ENCODE measurements around the gene NOD2.

Gene NOD2

GRCh38 chr16:50695017-50696000 lies 1.9 kb downstream of the NOD2 start:
- no peak for DNase-seq

- no peak for DNase-seq
These were observed 2.7 kb downstream of the NOD2 start for GRCh38 chr16:50696126-50696525.

- DNase-seq, result no peak
These were observed 3.4 kb downstream of the NOD2 start for GRCh38 chr16:50696575-50697420.

- DNase-seq, result no peak
These were observed 4.0 kb downstream of the NOD2 start for GRCh38 chr16:50697421-50697715.

- DNase-seq, result no peak
These were observed 4.7 kb downstream of the NOD2 start for GRCh38 chr16:50697881-50698767.

DNA sequence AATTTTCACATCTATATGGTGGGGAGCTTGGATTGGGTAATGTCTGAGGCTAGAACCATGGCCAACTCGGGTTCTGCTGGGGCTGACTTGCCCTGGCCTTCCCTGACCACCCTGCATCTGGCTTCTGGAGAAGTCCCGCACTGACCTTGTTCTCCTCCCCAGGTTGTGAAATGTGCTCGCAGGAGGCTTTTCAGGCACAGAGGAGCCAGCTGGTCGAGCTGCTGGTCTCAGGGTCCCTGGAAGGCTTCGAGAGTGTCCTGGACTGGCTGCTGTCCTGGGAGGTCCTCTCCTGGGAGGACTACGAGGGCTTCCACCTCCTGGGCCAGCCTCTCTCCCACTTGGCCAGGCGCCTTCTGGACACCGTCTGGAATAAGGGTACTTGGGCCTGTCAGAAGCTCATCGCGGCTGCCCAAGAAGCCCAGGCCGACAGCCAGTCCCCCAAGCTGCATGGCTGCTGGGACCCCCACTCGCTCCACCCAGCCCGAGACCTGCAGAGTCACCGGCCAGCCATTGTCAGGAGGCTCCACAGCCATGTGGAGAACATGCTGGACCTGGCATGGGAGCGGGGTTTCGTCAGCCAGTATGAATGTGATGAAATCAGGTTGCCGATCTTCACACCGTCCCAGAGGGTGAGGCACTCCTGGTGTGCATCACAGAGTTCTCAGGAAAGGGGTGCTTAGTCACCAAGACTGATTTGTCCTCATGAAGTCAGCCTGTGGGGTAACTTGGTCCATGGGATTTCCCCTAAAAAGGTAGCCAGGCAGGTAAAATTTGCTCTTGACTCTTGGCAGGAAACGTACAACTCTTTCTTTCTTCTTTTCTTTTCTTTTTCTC lies 6.1 kb downstream of the NOD2 start:
- DNase-seq, result no peak

GRCh38 chr16:50702725-50703124 lies 9.3 kb downstream of the NOD2 start:
- DNase-seq, result no peak

DNA sequence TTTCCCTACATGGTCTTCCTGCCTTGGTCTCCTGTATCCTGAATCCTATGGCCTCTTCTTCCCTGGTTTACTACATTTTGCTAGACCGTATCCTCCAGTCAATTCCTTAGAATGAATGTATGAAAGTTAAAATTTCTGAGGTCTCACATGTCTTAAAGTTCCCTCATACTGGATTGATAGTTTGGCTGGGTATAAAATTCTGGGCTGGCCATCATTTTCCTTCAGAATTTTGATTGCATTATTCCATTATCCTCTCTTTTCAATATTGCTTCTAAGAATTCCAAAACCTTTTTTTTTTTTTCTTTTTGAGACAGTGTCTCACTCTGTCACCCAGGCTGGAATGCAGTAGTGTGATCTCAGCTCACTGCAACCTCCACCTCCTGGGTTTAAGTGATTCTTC lies 10.8 kb downstream of the NOD2 start:
- DNase-seq, result no peak

DNA sequence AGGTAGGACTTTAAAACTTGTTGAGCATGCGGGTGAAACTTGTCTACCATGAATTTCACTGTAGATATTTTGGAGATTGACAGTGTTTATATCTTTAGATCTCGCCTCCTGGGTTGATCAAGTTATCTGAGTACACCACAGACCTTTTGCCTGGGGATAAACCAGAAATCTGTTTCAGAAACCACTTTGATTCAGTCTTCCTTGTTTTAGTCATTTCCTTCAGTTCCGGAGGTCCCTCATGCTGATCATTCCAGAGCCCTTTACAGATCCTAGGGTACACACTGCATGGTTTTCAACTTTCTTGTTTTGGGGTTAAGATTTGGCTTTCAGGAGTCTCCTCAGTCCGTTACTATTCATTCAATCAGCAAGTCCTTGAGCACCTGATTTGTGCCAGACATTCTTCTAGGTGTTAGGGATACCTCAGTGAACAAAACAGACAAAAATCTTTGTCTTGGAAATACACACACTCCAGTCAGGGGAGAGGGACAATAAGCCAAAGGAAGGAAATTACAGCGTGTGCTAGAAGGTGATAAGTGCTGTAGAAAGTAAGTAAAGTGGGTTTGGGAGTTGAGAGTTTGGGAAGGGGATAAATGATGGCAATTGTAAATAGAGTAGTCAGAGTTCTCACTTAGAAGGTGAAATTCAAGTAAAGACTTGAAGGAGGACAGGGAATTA lies 12.2 kb downstream of the NOD2 start:
- DNase-seq, result no peak

DNA sequence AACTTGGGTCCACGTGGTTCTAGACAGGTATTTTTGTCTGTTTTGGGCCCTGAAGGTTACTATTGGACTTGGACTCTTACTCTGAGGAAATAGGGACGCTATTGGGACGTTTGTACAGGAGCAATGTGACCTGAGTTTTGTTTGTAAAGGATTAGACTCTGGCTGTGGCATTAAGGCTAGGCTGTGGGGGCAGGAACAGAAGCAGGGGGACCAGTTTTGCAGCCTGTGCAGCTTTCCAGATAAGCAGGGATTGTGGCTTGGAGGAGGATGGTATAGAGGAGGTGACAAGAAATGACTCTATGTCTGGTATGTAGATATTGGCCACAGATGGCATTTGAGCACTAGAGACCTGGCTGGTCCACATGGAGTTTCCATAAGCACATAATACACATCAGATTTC lies 12.8 kb downstream of the NOD2 start:
- no peak for DNase-seq

DNA sequence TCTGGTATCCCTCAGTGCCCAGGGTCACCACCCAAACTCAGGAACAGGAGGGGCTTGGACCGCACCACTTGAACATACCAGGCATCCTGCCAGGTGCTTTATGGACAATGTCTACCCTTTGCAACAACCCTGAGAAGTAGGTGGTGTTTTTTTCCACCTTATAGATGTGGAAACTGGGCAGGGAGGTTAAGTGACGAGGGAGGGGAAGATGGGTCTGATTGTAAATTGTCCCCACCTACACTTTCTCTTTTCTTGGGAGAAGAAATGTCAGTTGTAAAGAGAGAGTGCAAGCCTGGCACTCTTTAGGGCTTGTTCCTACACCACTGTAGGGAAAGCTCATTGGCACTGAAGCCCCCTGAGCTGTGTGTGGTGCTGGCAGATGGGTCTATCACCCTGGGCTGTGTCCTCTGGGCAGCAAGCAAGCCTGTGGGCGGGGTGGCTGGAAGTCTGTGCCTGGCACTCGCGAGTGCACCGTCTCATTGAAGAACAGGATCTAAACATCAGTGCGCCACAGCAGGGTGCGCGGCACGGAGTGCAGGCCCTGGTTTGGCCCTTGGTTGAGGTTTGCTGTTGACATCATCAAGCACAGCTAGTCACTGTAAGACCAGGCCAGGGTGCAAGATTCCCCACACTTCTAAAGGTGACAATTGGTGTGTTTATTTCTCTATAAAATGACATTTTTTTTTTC lies 15.1 kb downstream of the NOD2 start:
- no peak for DNase-seq

DNA sequence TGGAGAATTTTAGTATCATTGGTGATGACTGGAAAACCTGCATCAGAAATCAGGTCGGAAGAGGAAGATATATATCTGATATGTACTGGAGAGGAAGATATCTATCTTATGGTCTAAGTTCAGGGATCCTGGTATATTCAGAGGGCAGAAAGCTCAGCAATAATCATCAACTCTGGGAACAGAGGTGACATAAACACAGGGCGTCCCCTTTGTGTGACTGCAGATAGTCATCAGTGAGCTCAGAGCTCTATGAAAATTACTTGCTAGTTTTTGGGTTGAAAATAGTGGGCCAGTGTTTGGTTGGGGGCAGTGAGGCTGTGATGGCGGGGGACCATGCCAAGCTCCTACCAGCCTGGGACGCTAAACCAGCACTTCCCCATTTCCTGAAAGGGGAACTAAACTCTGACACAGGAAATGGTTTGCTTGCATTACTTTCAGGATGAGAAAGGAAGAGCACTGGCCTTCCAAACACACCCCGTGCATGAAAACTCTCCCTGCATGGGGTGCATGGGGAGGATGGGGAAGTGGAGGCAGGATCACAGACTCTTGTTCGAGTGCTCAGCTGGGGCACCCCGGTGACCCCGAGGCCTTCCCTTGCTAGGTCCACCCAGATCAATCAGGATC lies 15.8 kb downstream of the NOD2 start:
- no peak for DNase-seq

DNA sequence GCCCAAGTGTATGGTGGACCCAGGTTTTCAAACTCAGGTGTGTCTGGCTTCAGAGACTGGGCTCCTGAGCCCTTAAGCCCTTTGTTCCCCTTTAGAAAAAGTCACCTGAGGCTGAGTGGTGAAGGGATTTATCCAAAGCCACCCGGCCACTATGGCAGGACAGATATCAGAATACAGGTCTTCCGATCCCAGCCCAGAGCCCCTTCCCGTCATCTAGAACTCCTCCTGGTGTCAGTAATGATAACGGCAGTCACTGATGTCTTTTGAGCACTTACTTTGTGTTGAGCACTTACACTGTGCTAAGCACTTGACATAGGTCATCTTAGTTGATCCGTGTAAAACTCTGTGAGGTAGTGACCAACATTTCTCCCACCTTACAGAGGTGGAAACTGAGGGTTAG lies 16.6 kb downstream of the NOD2 start:
- DNase-seq, result no peak

- no peak for DNase-seq
These were observed 17.6 kb downstream of the NOD2 start for GRCh38 chr16:50711040-50711439.

- no peak for DNase-seq
These were observed 18.6 kb downstream of the NOD2 start for GRCh38 chr16:50711862-50712559.

GRCh38 chr16:50712560-50712898 lies 19.1 kb downstream of the NOD2 start:
- DNase-seq, result no peak

DNA sequence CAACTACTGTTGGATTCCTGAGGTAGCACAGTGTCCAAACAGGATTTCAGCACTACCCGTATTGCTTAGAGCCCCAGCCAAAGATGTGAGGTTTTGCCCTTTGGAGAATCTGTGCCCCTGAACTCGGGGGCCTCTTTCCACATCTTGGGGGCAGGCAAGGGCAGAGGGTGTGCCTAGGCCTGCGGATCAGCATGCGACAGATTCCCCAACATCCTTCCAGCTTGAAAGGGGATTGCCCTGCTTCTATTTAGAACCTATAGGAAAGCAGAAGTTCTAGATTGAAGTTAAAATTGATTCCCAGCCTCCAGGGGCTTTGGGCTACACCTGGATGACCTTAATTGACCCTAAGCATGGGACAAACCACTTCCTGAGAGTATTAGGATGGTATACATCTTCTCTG lies 19.6 kb downstream of the NOD2 start:
- no peak for DNase-seq

- DNase-seq, result no peak
These were observed 23.7 kb downstream of the NOD2 start for GRCh38 chr16:50717091-50717490.

- DNase-seq, result no peak
These were observed 24.1 kb downstream of the NOD2 start for GRCh38 chr16:50717494-50717893.

All from T1000 (cell line).